Measurements from ENCODE around the gene TMEM130. TPM values are rescaled to one million over a fixed set of nuclear protein-coding genes. Genes with fewer than 3 reads are reported as not detected.
A peak's percentile ranks its signal among the peaks of the same experiment; 100 is the strongest.

Gene TMEM130
- total RNA-seq, 1 experiment from 2014 or later, result 1.7 TPM

GRCh38 chr7:98833022-98833421 lies 36.8 kb downstream of the TMEM130 start:
- Histone ChIP-seq H2BK120ac (ENCODE audit: low read depth, low read length, poor library complexity, severe bottlenecking) (no peak overlapping the region), H2AFZ (ENCODE audit: low read length) (no peak overlapping the region), H2BK20ac (ENCODE audit: low read depth, low read length, poor library complexity, severe bottlenecking) (no peak overlapping the region), H3K14ac (ENCODE audit: insufficient read depth, low read length) (no peak overlapping the region), H2BK12ac (ENCODE audit: insufficient read length, low read depth, low read length) (no peak overlapping the region), H2AK5ac (ENCODE audit: insufficient read length, low read length) (no peak overlapping the region), H4K20me1 (ENCODE audit: control insufficient read depth, insufficient read depth, insufficient read length) (no peaks in the 10 kb centered on the region), H4K5ac (ENCODE audit: insufficient read length, low read depth, low read length) (no peak overlapping the region), H2BK5ac (ENCODE audit: insufficient read length, low read length) (no peak overlapping the region), H3K9ac (ENCODE audit: extremely low read depth, insufficient read length, low read length) (no peak overlapping the region), H3K27me3 (ENCODE audit: insufficient read depth, low read length) (no peaks in the 10 kb centered on the region; the same call in 1 of the 2 replicates), H3T11ph (ENCODE audit: low read length) (no peak overlapping the region), H3K4ac (ENCODE audit: low read depth, low read length) (no peak overlapping the region), H3K79me2 (ENCODE audit: insufficient read depth, low read length) (no peaks in the 10 kb centered on the region), H3K9me3 (ENCODE audit: control insufficient read depth, low read depth, low read length) (no peaks in the 10 kb centered on the region), H2BK15ac (ENCODE audit: low read depth, low read length) (no peak overlapping the region), H3K56ac (ENCODE audit: insufficient read length, low read depth, low read length) (no peak overlapping the region), H3K23ac (ENCODE audit: insufficient read length, low read depth, low read length) (no peak overlapping the region), H3K23me2 (ENCODE audit: insufficient read length, low read depth, low read length, poor library complexity, severe bottlenecking) (no peaks in the 10 kb centered on the region), H3K18ac (ENCODE audit: insufficient read length, low read depth, low read length) (no peak overlapping the region), H3K79me1 (ENCODE audit: insufficient read depth, low read depth, low read length, poor library complexity, severe bottlenecking) (no peaks in the 10 kb centered on the region), H3K4me1 (ENCODE audit: insufficient read depth, low read length) (no peaks in the 10 kb centered on the region), H4K8ac (replicated peaks; ENCODE audit: insufficient read length, low read depth, low read length) (no peak overlapping the region), H4K91ac (ENCODE audit: insufficient read length, low read depth, low read length) (no peak overlapping the region), H3K27ac (ENCODE audit: insufficient read length, low read depth, low read length) (no peak overlapping the region), H3K4me2 (ENCODE audit: insufficient read depth, insufficient read length, low read length) (no peak overlapping the region)
- no peaks in the 10 kb centered on the region for H3K36me3 Mint-ChIP-seq (ENCODE audit: insufficient read depth in 1 of 3, low read depth in 3 of 3)
- H3K27me3 Mint-ChIP-seq (ENCODE audit: low read depth), result peaks cover 6% of the 10 kb centered on the region
- peak overlapping the region in 1 of 3 experiments; percentile 31; a peak in 1 of 7 replicates for H3K27ac Mint-ChIP-seq
- TF ChIP-seq, protein P1, sequence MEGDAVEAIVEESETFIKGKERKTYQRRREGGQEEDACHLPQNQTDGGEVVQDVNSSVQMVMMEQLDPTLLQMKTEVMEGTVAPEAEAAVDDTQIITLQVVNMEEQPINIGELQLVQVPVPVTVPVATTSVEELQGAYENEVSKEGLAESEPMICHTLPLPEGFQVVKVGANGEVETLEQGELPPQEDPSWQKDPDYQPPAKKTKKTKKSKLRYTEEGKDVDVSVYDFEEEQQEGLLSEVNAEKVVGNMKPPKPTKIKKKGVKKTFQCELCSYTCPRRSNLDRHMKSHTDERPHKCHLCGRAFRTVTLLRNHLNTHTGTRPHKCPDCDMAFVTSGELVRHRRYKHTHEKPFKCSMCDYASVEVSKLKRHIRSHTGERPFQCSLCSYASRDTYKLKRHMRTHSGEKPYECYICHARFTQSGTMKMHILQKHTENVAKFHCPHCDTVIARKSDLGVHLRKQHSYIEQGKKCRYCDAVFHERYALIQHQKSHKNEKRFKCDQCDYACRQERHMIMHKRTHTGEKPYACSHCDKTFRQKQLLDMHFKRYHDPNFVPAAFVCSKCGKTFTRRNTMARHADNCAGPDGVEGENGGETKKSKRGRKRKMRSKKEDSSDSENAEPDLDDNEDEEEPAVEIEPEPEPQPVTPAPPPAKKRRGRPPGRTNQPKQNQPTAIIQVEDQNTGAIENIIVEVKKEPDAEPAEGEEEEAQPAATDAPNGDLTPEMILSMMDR (conservative IDR thresholded peaks at IDR 0.05), result no peak
- no peak for DNase-seq
- H3K9me3 Mint-ChIP-seq, result no peaks in the 10 kb centered on the region
- no CpG with 5 or more reads among the region's 2 CpGs for WGBS (ENCODE audit: extremely low coverage, insufficient read length, low lambda C conversion rate)
- no peak overlapping the region for H3K4me3 Mint-ChIP-seq
- H3K4me1 Mint-ChIP-seq, result peaks cover 12 to 13% of the 10 kb centered on the region in 2 experiments
